PC-9 (cell line): Measurements from ENCODE around the gene SLC6A8. TPM values are rescaled to one million over a fixed set of nuclear protein-coding genes. Genes with fewer than 3 reads are reported as not detected.

ENCODE experiments used
- BruUV-seq: library from RNA; stranded (reverse); fragments of 400-500 nt; replicated peaks from 2 replicates; lab custom pipeline; 2021; lab: Mats Ljungman, UMichigan
- CTCF ChIA-PET: fragments of 300-600 bp; sonication (Branson Sonifier 250); formaldehyde crosslinking; loops from one replicate; lab custom pipeline; 2022; ENCODE audit warnings: antibody characterized with exemption; lab: Charles Lee
- POLR2A ChIA-PET: fragments of 300-600 bp; sonication (Branson Sonifier 250); formaldehyde crosslinking; loops from one replicate; lab custom pipeline; 2022; ENCODE audit warnings: antibody characterized with exemption; ENCODE audit not compliant: unreplicated experiment; lab: Charles Lee
- DNase-seq, 2 experiments: peaks; one replicate each; pipeline versions ENCODE4 v3.0.0 to v3.0.0-alpha.2; 2015 to 2022; ENCODE audit warnings: mixed read lengths in 1 of 2
- H2AFZ ChIP-seq: fragments of 200-600 bp; sonication (generic); 2 replicates; pipeline ENCODE4 v1.8.1; 2017; ENCODE audit warnings: antibody characterized with exemption
- H3F3A ChIP-seq: fragments of 200-600 bp; sonication (generic); 2 replicates; pipeline ENCODE4 v1.8.1; 2017; ENCODE audit warnings: antibody characterized with exemption, mild to moderate bottlenecking, low read depth; ENCODE audit not compliant: insufficient read depth
- H3K27ac ChIP-seq: fragments of 200-600 bp; sonication (generic); 2 replicates; pipeline ENCODE4 v1.6.1; 2016; ENCODE audit warnings: mixed run types
- H3K27me3 ChIP-seq: fragments of 200-600 bp; sonication (generic); 2 replicates; pipeline ENCODE4 v1.6.1; 2016; ENCODE audit warnings: low read depth, mixed run types; ENCODE audit not compliant: insufficient read depth
- H3K36me3 ChIP-seq: fragments of 200-600 bp; sonication (generic); 2 replicates; pipeline ENCODE4 v1.6.1; 2016; ENCODE audit warnings: low read depth, mixed run types
- H3K4me1 ChIP-seq: fragments of 200-600 bp; sonication (generic); replicated peaks from 2 replicates; pipeline ENCODE4 v1.6.1; 2016; ENCODE audit warnings: mixed run types; ENCODE audit not compliant: insufficient read depth
- H3K4me2 ChIP-seq: fragments of 200-600 bp; sonication (generic); 2 replicates; pipeline ENCODE4 v1.6.1; 2017; ENCODE audit warnings: mixed run types
- H3K4me3 ChIP-seq: fragments of 200-600 bp; sonication (generic); 2 replicates; pipeline ENCODE4 v1.6.1; 2016; ENCODE audit warnings: mixed run types
- H3K79me2 ChIP-seq: fragments of 200-600 bp; sonication (generic); 2 replicates; pipeline ENCODE4 v1.6.1; 2017; ENCODE audit warnings: low read depth, mixed run types
- H3K9me2 ChIP-seq: fragments of 200-600 bp; sonication (generic); 2 replicates; pipeline ENCODE4 v1.8.1; 2017; ENCODE audit warnings: mild to moderate bottlenecking; ENCODE audit not compliant: insufficient read depth
- H3K9me3 ChIP-seq: fragments of 200-600 bp; sonication (generic); 2 replicates; pipeline ENCODE4 v1.8.1; 2016; ENCODE audit warnings: low read depth; ENCODE audit not compliant: insufficient read depth
- H4K20me1 ChIP-seq: fragments of 200-600 bp; sonication (generic); 2 replicates; pipeline ENCODE4 v1.8.1; 2017; ENCODE audit not compliant: insufficient read depth
- EZH2 ChIP-seq: fragments of 200-600 bp; sonication (generic); IDR thresholded peaks from 2 replicates; pipeline ENCODE4 v1.8.0; 2017; ENCODE audit warnings: antibody characterized with exemption, low read depth
- intact Hi-C: fragments of 100-400 bp; cut with micrococcal nuclease; formaldehyde crosslinking; loops from one replicate; pipeline ENCODE4 v1.10.0; 2022; ENCODE audit not compliant: unreplicated experiment
- total RNA-seq: library from RNA; stranded (reverse); gene quantifications from 2 replicates; pipeline ENCODE4 v1.2.3, GENCODE V29; 2021
- TF ChIP-seq, protein P1 (sequence below): fragments of 200-600 bp; sonication (generic); conservative IDR thresholded peaks from 2 replicates; pipeline ENCODE4 v1.6.1; 2017; ENCODE audit warnings: mixed run types, antibody characterized with exemption, mild to moderate bottlenecking, moderate library complexity

SLC6A8 gene
- total RNA-seq, 1 experiment from 2014 or later: 40.5 TPM

DNA sequence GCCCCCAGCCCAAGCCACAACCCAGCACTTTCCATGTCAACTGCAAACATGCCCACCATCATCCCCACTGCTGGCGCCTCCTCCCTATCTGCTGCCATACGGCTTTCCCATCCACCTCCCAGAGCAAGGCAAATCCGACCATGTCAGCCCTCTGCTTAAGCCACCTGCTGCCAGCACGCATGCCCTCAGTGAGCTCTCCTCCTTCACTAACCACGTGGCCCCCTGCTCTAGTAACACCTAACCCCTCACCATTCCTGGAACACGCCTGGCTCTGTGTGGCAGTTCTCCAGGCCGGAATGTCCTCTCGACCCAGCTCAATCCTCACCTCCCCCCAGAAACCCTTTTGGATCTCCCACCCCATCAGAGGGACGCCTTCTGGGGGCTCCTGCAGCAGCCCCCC is 19.1 kb downstream of the SLC6A8 start:
- no peak overlapping the region for H3K4me3 ChIP-seq
- H4K20me1 ChIP-seq: peaks cover 13% of the 10 kb centered on the region
- POLR2A ChIA-PET: no interaction called here
- DNase-seq: no peak
- peaks cover 10% of the 10 kb centered on the region; the same call in 1 of the 2 replicates for H3F3A ChIP-seq
- no peaks in the 10 kb centered on the region for H3K9me2 ChIP-seq
- H3K79me2 ChIP-seq: 0 out of 2 replicates have a peak, but pooled peaks cover 7% of the 10 kb centered on the region
- BruUV-seq: no TSS peak
- TF ChIP-seq EZH2: no peak
- TF ChIP-seq, protein P1, sequence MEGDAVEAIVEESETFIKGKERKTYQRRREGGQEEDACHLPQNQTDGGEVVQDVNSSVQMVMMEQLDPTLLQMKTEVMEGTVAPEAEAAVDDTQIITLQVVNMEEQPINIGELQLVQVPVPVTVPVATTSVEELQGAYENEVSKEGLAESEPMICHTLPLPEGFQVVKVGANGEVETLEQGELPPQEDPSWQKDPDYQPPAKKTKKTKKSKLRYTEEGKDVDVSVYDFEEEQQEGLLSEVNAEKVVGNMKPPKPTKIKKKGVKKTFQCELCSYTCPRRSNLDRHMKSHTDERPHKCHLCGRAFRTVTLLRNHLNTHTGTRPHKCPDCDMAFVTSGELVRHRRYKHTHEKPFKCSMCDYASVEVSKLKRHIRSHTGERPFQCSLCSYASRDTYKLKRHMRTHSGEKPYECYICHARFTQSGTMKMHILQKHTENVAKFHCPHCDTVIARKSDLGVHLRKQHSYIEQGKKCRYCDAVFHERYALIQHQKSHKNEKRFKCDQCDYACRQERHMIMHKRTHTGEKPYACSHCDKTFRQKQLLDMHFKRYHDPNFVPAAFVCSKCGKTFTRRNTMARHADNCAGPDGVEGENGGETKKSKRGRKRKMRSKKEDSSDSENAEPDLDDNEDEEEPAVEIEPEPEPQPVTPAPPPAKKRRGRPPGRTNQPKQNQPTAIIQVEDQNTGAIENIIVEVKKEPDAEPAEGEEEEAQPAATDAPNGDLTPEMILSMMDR: no peak
- H3K27ac ChIP-seq: no peak overlapping the region
- H2AFZ ChIP-seq: no peak overlapping the region
- no peaks in the 10 kb centered on the region; the same call in 1 of the 2 replicates for H3K36me3 ChIP-seq
- CTCF ChIA-PET: interaction anchor here (0.6 kb wide), 1 partner anchor 26 kb away, joined by 3 read pairs; no protein-coding TSS in a partner anchor
- intact Hi-C loops: loop anchor here (5.0 to 10.0 kb wide), 3 partner anchors 99 to 246 kb away; partner anchors contain the start of gene L1CAM
- peaks cover 17% of the 10 kb centered on the region for H3K4me1 ChIP-seq
- no peaks in the 10 kb centered on the region for H3K27me3 ChIP-seq
- no peak overlapping the region for H3K4me2 ChIP-seq
- H3K9me3 ChIP-seq: no peaks in the 10 kb centered on the region

DNA sequence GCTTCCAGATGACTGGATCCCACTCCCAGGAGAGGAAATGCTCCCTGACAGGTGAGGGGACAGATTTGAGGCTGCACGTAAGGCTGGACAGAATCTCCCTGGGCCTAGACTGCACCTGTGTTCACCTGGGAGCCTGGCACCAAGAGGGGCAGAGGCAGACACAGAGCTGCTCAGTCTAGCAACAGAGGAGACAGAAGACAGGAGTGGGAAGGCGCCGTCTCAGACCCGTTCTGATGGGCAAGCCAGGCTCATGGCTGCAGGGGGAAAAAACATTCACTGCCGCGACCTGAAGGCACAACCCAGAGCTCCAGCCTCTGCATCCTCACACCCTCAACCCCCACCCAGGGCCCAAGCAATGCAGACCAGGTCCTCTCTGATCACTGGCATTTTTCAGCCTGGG is 19.7 kb downstream of the SLC6A8 start:
- DNase-seq: no peak
- Histone ChIP-seq H3K27ac (no peak overlapping the region), H3K9me3 (no peaks in the 10 kb centered on the region), H2AFZ (no peak overlapping the region), H3K4me1 (peaks cover 17% of the 10 kb centered on the region), H3K9me2 (no peaks in the 10 kb centered on the region), H3K79me2 (0 out of 2 replicates have a peak, but pooled peaks cover 7% of the 10 kb centered on the region), H3K4me3 (no peak overlapping the region), H3K27me3 (no peaks in the 10 kb centered on the region), H3F3A (peaks cover 10% of the 10 kb centered on the region; the same call in 1 of the 2 replicates), H4K20me1 (peaks cover 13% of the 10 kb centered on the region), H3K4me2 (no peak overlapping the region), H3K36me3 (no peaks in the 10 kb centered on the region; the same call in 1 of the 2 replicates)
- BruUV-seq: no TSS peak
- intact Hi-C loops: loop anchor here (5.0 to 10.0 kb wide), 3 partner anchors 100 to 245 kb away; partner anchors contain the start of gene L1CAM
- ChIA-PET POLR2A (interaction anchor here (0.6 kb wide), 2 partner anchors 9 to 663 kb away, joined by 4 to 13 read pairs; no protein-coding TSS in a partner anchor), CTCF (interaction anchor here (1.6 kb wide), 2 partner anchors 39 to 153 kb away, joined by 3 to 5 read pairs; no protein-coding TSS in a partner anchor)
- TF ChIP-seq EZH2: no peak
- TF ChIP-seq, protein P1: no peak

DNA sequence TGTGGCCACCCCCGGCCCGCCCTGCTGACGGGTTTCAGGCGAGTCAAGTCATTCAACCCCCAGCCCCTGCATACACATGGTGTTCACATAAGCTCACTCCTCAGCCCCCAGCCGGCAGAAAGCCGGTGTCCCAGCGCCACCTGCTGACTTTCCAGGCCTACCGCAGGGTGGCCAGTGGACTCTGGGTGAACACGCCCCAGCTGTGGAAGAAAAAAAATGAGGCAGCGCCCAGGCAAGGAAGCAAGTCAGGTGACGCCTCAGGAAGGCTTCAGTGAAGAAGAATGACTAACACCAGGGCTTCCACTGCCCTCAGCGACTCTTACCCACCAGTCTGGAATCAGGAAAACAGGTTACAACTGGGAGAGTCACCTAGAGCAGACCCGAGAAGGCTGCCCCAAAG is 20.7 kb downstream of the SLC6A8 start:
- Histone ChIP-seq H3K9me3 (no peaks in the 10 kb centered on the region), H2AFZ (no peak overlapping the region), H3K4me2 (no peak overlapping the region), H3K27me3 (no peaks in the 10 kb centered on the region), H3K79me2 (0 out of 2 replicates have a peak, but pooled peaks cover 7% of the 10 kb centered on the region), H3F3A (peaks cover 10% of the 10 kb centered on the region; the same call in 1 of the 2 replicates), H3K4me3 (no peak overlapping the region), H3K27ac (peak overlapping the region; percentile 74), H3K4me1 (peaks cover 17% of the 10 kb centered on the region), H3K9me2 (no peaks in the 10 kb centered on the region), H4K20me1 (peaks cover 13% of the 10 kb centered on the region), H3K36me3 (no peaks in the 10 kb centered on the region; the same call in 1 of the 2 replicates)
- intact Hi-C loops: loop anchor here (1.0 to 10.0 kb wide), 5 partner anchors 15 to 244 kb away; partner anchors contain the start of gene L1CAM
- peak; percentile 90 to 92 for DNase-seq
- ChIA-PET POLR2A (no interaction called here), CTCF (interaction anchor here (0.6 to 1.6 kb wide), 3 partner anchors 40 to 220 kb away, joined by 3 to 5 read pairs (median 3); no protein-coding TSS in a partner anchor)
- TF ChIP-seq EZH2: no peak
- TF ChIP-seq, protein P1: peak; percentile 78
- no TSS peak for BruUV-seq
